HepG2 (cell line): ENCODE data around the gene WDCP. TPM values are rescaled to one million over a fixed set of nuclear protein-coding genes. Genes with fewer than 3 reads are reported as not detected.

Source experiments
- AGO1 ChIP-seq: fragments of 200-400 bp; formaldehyde crosslinking; IDR thresholded peaks from 2 replicates; pipeline ENCODE4 v1.6.1; 2017; ENCODE audit warnings: mild to moderate bottlenecking, low read depth, low read length, moderate library complexity; ENCODE audit not compliant: poor library complexity, severe bottlenecking
- CBX2 ChIP-seq, 2 experiments: fragments of 200-600 bp in 1 of 2; sonication (generic); formaldehyde crosslinking in 1 of 2; IDR thresholded peaks; 2 replicates each; pipeline versions ENCODE4 v1.7.0 to v1.8.1; 2018 to 2022; ENCODE audit warnings: low read depth in 2 of 2, low read length in 1 of 2, mild to moderate bottlenecking in 1 of 2, missing genetic modification reagents in 1 of 2
- FOXP1 ChIP-seq, 2 experiments: fragments of 450-650 bp in 1 of 2; IDR thresholded peaks; 2 replicates each; pipeline ENCODE4 v1.6.1; 2017 to 2018; ENCODE audit warnings: antibody characterized with exemption in 1 of 2
- NFIB ChIP-seq: sonication (generic); formaldehyde crosslinking; IDR thresholded peaks from 2 replicates; pipeline ENCODE4 v1.9.0; 2021; ENCODE audit warnings: missing genetic modification reagents, mild to moderate bottlenecking, borderline replicate concordance
- PRMT3 ChIP-seq: sonication (generic); formaldehyde crosslinking; IDR thresholded peaks from 2 replicates; pipeline ENCODE4 v1.8.1; 2022; ENCODE audit warnings: low read depth, mild to moderate bottlenecking, moderate library complexity, missing genetic modification reagents, borderline replicate concordance
- REXO4 ChIP-seq: sonication (generic); formaldehyde crosslinking; IDR thresholded peaks from 2 replicates; pipeline ENCODE4 v1.8.0; 2022; ENCODE audit warnings: missing genetic modification reagents, mild to moderate bottlenecking, borderline replicate concordance
- SOX13 ChIP-seq, 3 experiments: fragments of 450-650 bp in 1 of 3; sonication (generic) in 1 of 3; formaldehyde crosslinking in 1 of 3; IDR thresholded peaks in 2 of 3; conservative IDR thresholded peaks in 1 of 3; 2 replicates each; pipeline versions ENCODE4 v1.5.0 to v1.6.1; 2016 to 2020; ENCODE audit warnings: antibody characterized with exemption in 1 of 3, mild to moderate bottlenecking in 1 of 3, missing compliant biosample characterization in 1 of 3, missing genetic modification reagents in 1 of 3, moderate library complexity in 1 of 3
- ZNF441 ChIP-seq: sonication (generic); formaldehyde crosslinking; IDR thresholded peaks from 2 replicates; pipeline ENCODE4 v1.7.0; 2021; ENCODE audit warnings: missing genetic modification reagents, borderline replicate concordance
- ZNF672 ChIP-seq: sonication (generic); formaldehyde crosslinking; IDR thresholded peaks from 2 replicates; pipeline ENCODE4 v1.8.1; 2022; ENCODE audit warnings: missing genetic modification reagents
- ZNF816 ChIP-seq: sonication (generic); formaldehyde crosslinking; IDR thresholded peaks from 2 replicates; pipeline ENCODE4 v1.8.0; 2022; ENCODE audit warnings: missing genetic modification reagents, mild to moderate bottlenecking, borderline replicate concordance
- polyA plus RNA-seq, 8 experiments: library from polyadenylated mRNA; depleted of rRNA in 3 of 8; stranded (reverse) in 7 of 8; unstranded in 1 of 8; fragments of >200 nt; fragmentation: Illumina TruSeq in 4 of 8; extraction: Trizol in 4 of 8; gene quantifications; 2 replicates each; pipeline versions ENCODE4 v1.2.1 to v1.2.3, GENCODE V29; 2011 to 2016; ENCODE audit warnings: low read depth in 4 of 8, missing spikeins in 1 of 8, mixed read lengths in 1 of 8; ENCODE audit not compliant: insufficient read depth in 1 of 8
- total RNA-seq, 5 experiments: library from RNA; depleted of rRNA; stranded (reverse); fragments of >200 nt; fragmentation: Illumina TruSeq; extraction: Trizol; gene quantifications; 2 replicates each; pipeline ENCODE4 v1.2.3, GENCODE V29; 2016; ENCODE audit warnings: low read depth in 1 of 5
- TF ChIP-seq, protein P1 (sequence below): sonication (generic); formaldehyde crosslinking; IDR thresholded peaks from 2 replicates; pipeline ENCODE4 v1.4.0; 2020; ENCODE audit warnings: mild to moderate bottlenecking, missing genetic modification reagents
- TF ChIP-seq, protein P2 (sequence below): IDR thresholded peaks from 2 replicates; pipeline ENCODE4 v1.4.0; 2020; ENCODE audit warnings: mild to moderate bottlenecking, missing genetic modification reagents
- TF ChIP-seq, protein P3 (sequence below): sonication (generic); formaldehyde crosslinking; IDR thresholded peaks from 2 replicates; pipeline ENCODE4 v1.8.1; 2023; ENCODE audit warnings: mild to moderate bottlenecking, inconsistent platforms, moderate library complexity, missing genetic modification reagents, borderline replicate concordance
- TF ChIP-seq, protein P4 (sequence below): sonication (generic); formaldehyde crosslinking; IDR thresholded peaks from 2 replicates; pipeline ENCODE4 v1.5.0; 2020; ENCODE audit warnings: missing genetic modification reagents

WDCP gene
- total and polyA plus RNA-seq, 2 of the 13 experiments (the other 11 are each of a cell fraction or from before 2014, with no cell fraction given) = 17.4 to 22.6 TPM

DNA sequence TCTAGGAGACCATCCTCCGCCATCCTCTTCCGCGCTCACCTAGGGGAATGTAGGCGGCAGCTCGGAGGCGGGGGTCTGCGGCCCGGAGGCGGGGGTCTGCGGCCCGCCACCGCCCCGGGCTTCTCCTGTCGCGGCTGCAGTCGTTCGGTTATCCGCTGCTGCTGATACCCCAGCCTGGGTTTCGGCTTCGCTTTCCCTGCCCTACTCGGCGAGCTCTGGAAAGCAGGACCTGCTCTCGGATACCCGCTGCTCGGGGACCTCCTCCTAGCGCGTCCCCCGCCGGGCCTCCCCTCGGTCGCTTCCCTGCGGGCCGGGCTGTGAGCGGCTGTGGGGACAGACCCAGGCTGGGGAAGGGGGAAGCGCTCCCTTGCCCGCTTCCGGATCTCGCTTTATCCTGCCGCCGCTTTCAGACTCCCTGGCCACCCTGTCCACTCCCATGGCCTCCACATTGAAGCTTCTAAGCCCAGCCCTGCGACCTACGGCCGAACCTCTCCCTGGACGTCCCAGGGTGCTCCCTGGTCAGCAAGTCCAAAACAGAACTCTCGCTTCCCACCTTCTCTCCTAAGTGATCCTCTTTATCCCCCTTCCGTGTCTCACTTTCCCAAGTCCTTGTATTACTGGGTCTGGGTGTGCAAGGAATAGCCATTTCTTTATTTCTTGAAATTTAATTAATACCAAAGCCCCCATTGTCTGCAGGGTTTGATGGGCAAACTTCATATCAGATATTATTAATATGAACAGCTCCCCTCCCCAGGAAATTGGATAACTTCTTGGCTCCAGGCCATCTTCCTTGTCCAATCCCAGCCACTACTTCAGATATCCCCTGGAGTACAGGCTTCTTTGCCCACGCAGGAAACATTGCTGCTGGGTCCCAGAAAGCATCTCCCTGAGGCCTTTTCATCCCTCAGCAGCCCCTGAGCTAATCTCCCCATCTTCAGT is 3.1 kb upstream of the WDCP start (continued):
- TF ChIP-seq ZNF441 (CRISPR knock-in tag) (no peak), SOX13 (IDR thresholded peaks at IDR 0.05) (no peak), SOX13 (CRISPR knock-in tag; conservative IDR thresholded peaks at IDR 0.05 in 1 of 2, IDR thresholded peaks at IDR 0.05 in 1 of 2) (0 out of 4 replicates have a peak, but pooled peaks of 1 of the 2 experiments have one; percentile 15), CBX2 (IDR thresholded peaks at IDR 0.05; ENCODE audit: low read depth, low read length) (no peak), CBX2 (CRISPR knock-in tag; IDR thresholded peaks at IDR 0.05; ENCODE audit: low read depth) (no peak), PRMT3 (CRISPR knock-in tag) (no peak), ZNF816 (CRISPR knock-in tag) (0 out of 2 replicates have a peak, but pooled peaks have one; percentile 10), REXO4 (CRISPR knock-in tag) (no peak), ZNF672 (CRISPR knock-in tag) (no peak), AGO1 (peak; percentile 91), FOXP1 (IDR thresholded peaks at IDR 0.05) (no peak), FOXP1 (CRISPR knock-in tag; IDR thresholded peaks at IDR 0.05) (no peak), NFIB (no peak)
- TF ChIP-seq, protein P1, sequence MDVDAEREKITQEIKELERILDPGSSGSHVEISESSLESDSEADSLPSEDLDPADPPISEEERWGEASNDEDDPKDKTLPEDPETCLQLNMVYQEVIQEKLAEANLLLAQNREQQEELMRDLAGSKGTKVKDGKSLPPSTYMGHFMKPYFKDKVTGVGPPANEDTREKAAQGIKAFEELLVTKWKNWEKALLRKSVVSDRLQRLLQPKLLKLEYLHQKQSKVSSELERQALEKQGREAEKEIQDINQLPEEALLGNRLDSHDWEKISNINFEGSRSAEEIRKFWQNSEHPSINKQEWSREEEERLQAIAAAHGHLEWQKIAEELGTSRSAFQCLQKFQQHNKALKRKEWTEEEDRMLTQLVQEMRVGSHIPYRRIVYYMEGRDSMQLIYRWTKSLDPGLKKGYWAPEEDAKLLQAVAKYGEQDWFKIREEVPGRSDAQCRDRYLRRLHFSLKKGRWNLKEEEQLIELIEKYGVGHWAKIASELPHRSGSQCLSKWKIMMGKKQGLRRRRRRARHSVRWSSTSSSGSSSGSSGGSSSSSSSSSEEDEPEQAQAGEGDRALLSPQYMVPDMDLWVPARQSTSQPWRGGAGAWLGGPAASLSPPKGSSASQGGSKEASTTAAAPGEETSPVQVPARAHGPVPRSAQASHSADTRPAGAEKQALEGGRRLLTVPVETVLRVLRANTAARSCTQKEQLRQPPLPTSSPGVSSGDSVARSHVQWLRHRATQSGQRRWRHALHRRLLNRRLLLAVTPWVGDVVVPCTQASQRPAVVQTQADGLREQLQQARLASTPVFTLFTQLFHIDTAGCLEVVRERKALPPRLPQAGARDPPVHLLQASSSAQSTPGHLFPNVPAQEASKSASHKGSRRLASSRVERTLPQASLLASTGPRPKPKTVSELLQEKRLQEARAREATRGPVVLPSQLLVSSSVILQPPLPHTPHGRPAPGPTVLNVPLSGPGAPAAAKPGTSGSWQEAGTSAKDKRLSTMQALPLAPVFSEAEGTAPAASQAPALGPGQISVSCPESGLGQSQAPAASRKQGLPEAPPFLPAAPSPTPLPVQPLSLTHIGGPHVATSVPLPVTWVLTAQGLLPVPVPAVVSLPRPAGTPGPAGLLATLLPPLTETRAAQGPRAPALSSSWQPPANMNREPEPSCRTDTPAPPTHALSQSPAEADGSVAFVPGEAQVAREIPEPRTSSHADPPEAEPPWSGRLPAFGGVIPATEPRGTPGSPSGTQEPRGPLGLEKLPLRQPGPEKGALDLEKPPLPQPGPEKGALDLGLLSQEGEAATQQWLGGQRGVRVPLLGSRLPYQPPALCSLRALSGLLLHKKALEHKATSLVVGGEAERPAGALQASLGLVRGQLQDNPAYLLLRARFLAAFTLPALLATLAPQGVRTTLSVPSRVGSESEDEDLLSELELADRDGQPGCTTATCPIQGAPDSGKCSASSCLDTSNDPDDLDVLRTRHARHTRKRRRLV = no peak
- TF ChIP-seq, protein P2, sequence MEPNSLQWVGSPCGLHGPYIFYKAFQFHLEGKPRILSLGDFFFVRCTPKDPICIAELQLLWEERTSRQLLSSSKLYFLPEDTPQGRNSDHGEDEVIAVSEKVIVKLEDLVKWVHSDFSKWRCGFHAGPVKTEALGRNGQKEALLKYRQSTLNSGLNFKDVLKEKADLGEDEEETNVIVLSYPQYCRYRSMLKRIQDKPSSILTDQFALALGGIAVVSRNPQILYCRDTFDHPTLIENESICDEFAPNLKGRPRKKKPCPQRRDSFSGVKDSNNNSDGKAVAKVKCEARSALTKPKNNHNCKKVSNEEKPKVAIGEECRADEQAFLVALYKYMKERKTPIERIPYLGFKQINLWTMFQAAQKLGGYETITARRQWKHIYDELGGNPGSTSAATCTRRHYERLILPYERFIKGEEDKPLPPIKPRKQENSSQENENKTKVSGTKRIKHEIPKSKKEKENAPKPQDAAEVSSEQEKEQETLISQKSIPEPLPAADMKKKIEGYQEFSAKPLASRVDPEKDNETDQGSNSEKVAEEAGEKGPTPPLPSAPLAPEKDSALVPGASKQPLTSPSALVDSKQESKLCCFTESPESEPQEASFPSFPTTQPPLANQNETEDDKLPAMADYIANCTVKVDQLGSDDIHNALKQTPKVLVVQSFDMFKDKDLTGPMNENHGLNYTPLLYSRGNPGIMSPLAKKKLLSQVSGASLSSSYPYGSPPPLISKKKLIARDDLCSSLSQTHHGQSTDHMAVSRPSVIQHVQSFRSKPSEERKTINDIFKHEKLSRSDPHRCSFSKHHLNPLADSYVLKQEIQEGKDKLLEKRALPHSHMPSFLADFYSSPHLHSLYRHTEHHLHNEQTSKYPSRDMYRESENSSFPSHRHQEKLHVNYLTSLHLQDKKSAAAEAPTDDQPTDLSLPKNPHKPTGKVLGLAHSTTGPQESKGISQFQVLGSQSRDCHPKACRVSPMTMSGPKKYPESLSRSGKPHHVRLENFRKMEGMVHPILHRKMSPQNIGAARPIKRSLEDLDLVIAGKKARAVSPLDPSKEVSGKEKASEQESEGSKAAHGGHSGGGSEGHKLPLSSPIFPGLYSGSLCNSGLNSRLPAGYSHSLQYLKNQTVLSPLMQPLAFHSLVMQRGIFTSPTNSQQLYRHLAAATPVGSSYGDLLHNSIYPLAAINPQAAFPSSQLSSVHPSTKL (CRISPR knock-in tag) = peak; percentile 15; the same call in 1 of the 2 replicates
- TF ChIP-seq, protein P3, sequence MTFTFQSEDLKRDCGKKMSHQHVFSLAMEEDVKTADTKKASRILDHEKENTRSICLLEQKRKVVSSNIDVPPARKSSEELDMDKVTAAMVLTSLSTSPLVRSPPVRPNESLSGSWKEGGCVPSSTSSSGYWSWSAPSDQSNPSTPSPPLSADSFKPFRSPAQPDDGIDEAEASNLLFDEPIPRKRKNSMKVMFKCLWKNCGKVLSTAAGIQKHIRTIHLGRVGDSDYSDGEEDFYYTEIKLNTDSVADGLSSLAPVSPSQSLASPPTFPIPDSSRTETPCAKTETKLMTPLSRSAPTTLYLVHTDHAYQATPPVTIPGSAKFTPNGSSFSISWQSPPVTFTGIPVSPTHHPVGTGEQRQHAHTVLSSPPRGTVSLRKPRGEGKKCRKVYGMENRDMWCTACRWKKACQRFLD (CRISPR knock-in tag) = no peak
- TF ChIP-seq, protein P4, sequence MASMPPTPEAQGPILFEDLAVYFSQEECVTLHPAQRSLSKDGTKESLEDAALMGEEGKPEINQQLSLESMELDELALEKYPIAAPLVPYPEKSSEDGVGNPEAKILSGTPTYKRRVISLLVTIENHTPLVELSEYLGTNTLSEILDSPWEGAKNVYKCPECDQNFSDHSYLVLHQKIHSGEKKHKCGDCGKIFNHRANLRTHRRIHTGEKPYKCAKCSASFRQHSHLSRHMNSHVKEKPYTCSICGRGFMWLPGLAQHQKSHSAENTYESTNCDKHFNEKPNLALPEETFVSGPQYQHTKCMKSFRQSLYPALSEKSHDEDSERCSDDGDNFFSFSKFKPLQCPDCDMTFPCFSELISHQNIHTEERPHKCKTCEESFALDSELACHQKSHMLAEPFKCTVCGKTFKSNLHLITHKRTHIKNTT = no peak
